ENCODE measurements around the gene MRC2.

GRCh38 chr17:62681061-62681938, 53.8 kb downstream of the MRC2 start:
- TF ChIP-seq CTCF (IDR thresholded peaks at IDR 0.05; ENCODE audit: insufficient read depth, low read depth, low read length) = no peak
- TF ChIP-seq EZH2 (IDR thresholded peaks at IDR 0.05; ENCODE audit: insufficient read depth, low read length) = no peak
